IMR-90 (cell line): ENCODE results near the gene SRGAP3. TPM values are rescaled to one million over a fixed set of nuclear protein-coding genes. Genes with fewer than 3 reads are reported as not detected.

Experiments used
- ATAC-seq: fragments of 200-7000 bp; cut with Tn5 transposase; 2 replicates; pipeline ENCODE4 v1.9.1; 2020; ENCODE audit warnings: low read depth, mild to moderate bottlenecking, moderate library complexity
- BruUV-seq: library from RNA; stranded (reverse); fragments of 400-500 nt; replicated peaks from 2 replicates; lab custom pipeline; 2021; lab: Mats Ljungman, UMichigan
- CTCF ChIA-PET: fragments of 300-600 bp; formaldehyde crosslinking; extraction: SDS; loops from one replicate; lab custom pipeline; 2021; ENCODE audit warnings: antibody characterized with exemption; lab: Yijun Ruan, JAX
- POLR2A ChIA-PET: fragments of 300-600 bp; sonication (Branson Sonifier 250); formaldehyde crosslinking; loops from one replicate; lab custom pipeline; 2022; ENCODE audit warnings: antibody characterized with exemption; ENCODE audit not compliant: unreplicated experiment; lab: Charles Lee
- DNase-seq: peaks from one replicate; pipeline ENCODE4 v3.0.0; 2013
- H2AFZ ChIP-seq: replicated peaks from 2 replicates; pipeline ENCODE3; 2013; ENCODE audit warnings: low read length, mild to moderate bottlenecking; ENCODE audit not compliant: poor library complexity
- H2AK5ac ChIP-seq: 2 replicates; pipeline ENCODE4 v1.6.1; 2013; ENCODE audit warnings: low read depth, low read length, inconsistent platforms
- H2AK9ac ChIP-seq: replicated peaks from 2 replicates; pipeline ENCODE3; 2013; ENCODE audit warnings: mild to moderate bottlenecking, low read depth, low read length, moderate library complexity; ENCODE audit not compliant: poor library complexity
- H2BK120ac ChIP-seq: 2 replicates; pipeline ENCODE4 v1.6.1; 2013; ENCODE audit warnings: low read depth, low read length, inconsistent platforms
- H2BK15ac ChIP-seq: 3 replicates; pipeline ENCODE4 v1.6.1; 2013; ENCODE audit warnings: low read depth, low read length, inconsistent platforms
- H2BK20ac ChIP-seq: 2 replicates; pipeline ENCODE4 v1.6.1; 2013; ENCODE audit warnings: low read depth, mild to moderate bottlenecking, inconsistent platforms, low read length, moderate library complexity
- H2BK5ac ChIP-seq: 2 replicates; pipeline ENCODE4 v1.6.1; 2013; ENCODE audit warnings: mild to moderate bottlenecking, low read depth, low read length, inconsistent platforms; ENCODE audit not compliant: poor library complexity, severe bottlenecking
- H3K14ac ChIP-seq: replicated peaks from 2 replicates; pipeline ENCODE4 v1.6.1; 2013; ENCODE audit warnings: low read depth, low read length, inconsistent platforms
- H3K18ac ChIP-seq: 2 replicates; pipeline ENCODE4 v1.6.1; 2013; ENCODE audit warnings: low read depth, low read length, control low read depth
- H3K23ac ChIP-seq: 2 replicates; pipeline ENCODE4 v1.6.1; 2013; ENCODE audit warnings: low read depth, low read length, inconsistent platforms
- H3K27ac ChIP-seq: 2 replicates; pipeline ENCODE4 v1.5.1; 2013; ENCODE audit warnings: mild to moderate bottlenecking, control low read depth, low read length; ENCODE audit not compliant: insufficient read depth
- H3K27me3 ChIP-seq: 2 replicates; pipeline ENCODE4 v1.6.1; 2013; ENCODE audit warnings: low read length; ENCODE audit not compliant: control insufficient read depth, insufficient read depth
- H3K36me3 ChIP-seq: 2 replicates; pipeline ENCODE4 v1.6.1; 2013; ENCODE audit warnings: low read length, mixed read lengths; ENCODE audit not compliant: control insufficient read depth, insufficient read depth
- H3K4ac ChIP-seq: 2 replicates; pipeline ENCODE4 v1.6.1; 2013; ENCODE audit warnings: low read depth, low read length, inconsistent platforms
- H3K4me1 ChIP-seq: 2 replicates; pipeline ENCODE4 v1.6.1; 2013; ENCODE audit warnings: low read length, mixed read lengths; ENCODE audit not compliant: control insufficient read depth, insufficient read depth
- H3K4me2 ChIP-seq: 2 replicates; pipeline ENCODE4 v1.6.1; 2013; ENCODE audit warnings: low read depth, mild to moderate bottlenecking, control low read depth, low read length, moderate library complexity
- H3K4me3 ChIP-seq: 2 replicates; pipeline ENCODE4 v1.5.1; 2013; ENCODE audit warnings: low read depth, mild to moderate bottlenecking, control low read depth, low read length, moderate library complexity; ENCODE audit not compliant: insufficient read depth
- H3K56ac ChIP-seq: 2 replicates; pipeline ENCODE4 v1.6.1; 2013; ENCODE audit warnings: low read length, inconsistent platforms; ENCODE audit not compliant: insufficient read depth; ENCODE audit errors: extremely low read depth
- H3K79me1 ChIP-seq, 2 experiments: 2 replicates each; pipeline ENCODE4 v1.6.1; 2013; ENCODE audit warnings: low read length in 2 of 2, inconsistent platforms in 1 of 2, low read depth in 1 of 2
- H3K9ac ChIP-seq: 2 replicates; pipeline ENCODE4 v1.6.1; 2013; ENCODE audit warnings: low read depth, low read length, control low read depth
- H3K9me1 ChIP-seq: 2 replicates; pipeline ENCODE4 v1.6.1; 2013; ENCODE audit warnings: low read length, inconsistent platforms; ENCODE audit not compliant: insufficient read depth
- H3K9me3 ChIP-seq: 2 replicates; pipeline ENCODE4 v1.6.1; 2013; ENCODE audit warnings: low read length; ENCODE audit not compliant: control insufficient read depth, insufficient read depth
- H4K20me1 ChIP-seq: 2 replicates; pipeline ENCODE4 v1.6.1; 2013; ENCODE audit warnings: low read length, inconsistent platforms; ENCODE audit not compliant: insufficient read depth
- H4K5ac ChIP-seq: 2 replicates; pipeline ENCODE4 v1.6.1; 2013; ENCODE audit warnings: mild to moderate bottlenecking, low read depth, low read length, control low read depth
- H4K8ac ChIP-seq, 2 experiments: 2 replicates each; pipeline ENCODE4 v1.6.1; 2013; ENCODE audit warnings: low read depth in 2 of 2, low read length in 2 of 2, control low read depth in 1 of 2, inconsistent platforms in 1 of 2
- H4K91ac ChIP-seq: 2 replicates; pipeline ENCODE4 v1.6.1; 2013; ENCODE audit warnings: low read depth, low read length, inconsistent platforms; ENCODE audit not compliant: insufficient read depth
- CHD1 ChIP-seq: IDR thresholded peaks from 2 replicates; pipeline ENCODE4 v1.6.1; 2012; ENCODE audit warnings: low read depth, low read length, improper control_type of control experiment
- WGBS, 2 experiments: methylation state at CpG; one replicate each; pipeline versions ENCODE4 v1.1.5 to v1.1.7; 2013; ENCODE audit warnings: missing lambda C conversion rate in 2 of 2; ENCODE audit not compliant: insufficient read length in 1 of 2; ENCODE audit errors: extremely low coverage in 2 of 2; 5-methylcytosine and 5-hydroxymethylcytosine counted together
- dilution Hi-C: fragments of 300-500 bp; cut with HindIII; formaldehyde crosslinking; loops from one replicate; pipeline ENCODE4 v1.14.3; 2018; ENCODE audit warnings: low sequenced_read_pairs; ENCODE audit not compliant: unreplicated experiment
- in situ Hi-C: fragments of 300-500 bp; cut with MboI; formaldehyde crosslinking; loops from 3 replicates; pipeline ENCODE4 v1.14.3; 2019; ENCODE audit warnings: low sequenced_read_pairs, inconsistent platforms, mixed read lengths
- intact Hi-C: fragments of 100-400 bp; cut with micrococcal nuclease; formaldehyde crosslinking; loops from 2 replicates; pipeline ENCODE4 v1.10.0; 2022
- polyA plus RNA-seq, 3 experiments: library from polyadenylated mRNA; depleted of rRNA; stranded (reverse); fragments of >200 nt; gene quantifications; 2 replicates each; pipeline ENCODE4 v1.2.3, GENCODE V29; 2012; ENCODE audit warnings: low replicate concordance in 1 of 3
- total RNA-seq: library from RNA; depleted of rRNA; stranded (reverse); fragments of >200 nt; gene quantifications from 2 replicates; pipeline ENCODE4 v1.2.3, GENCODE V29; 2012

SRGAP3 gene
- total and polyA plus RNA-seq, 2 of the 4 experiments (the other 2 are of a cell fraction) = 0.68 to 1.4 TPM

- DNase-seq (no peak), ATAC-seq (no peak)
- Histone ChIP-seq H4K91ac (no peak overlapping the region), H3K79me1 (no peaks in the 10 kb centered on the region), H3K27me3 (no peaks in the 10 kb centered on the region), H4K8ac (no peak overlapping the region), H2BK15ac (no peak overlapping the region), H2AK5ac (no peak overlapping the region), H4K20me1 (no peaks in the 10 kb centered on the region), H2AFZ (no peak overlapping the region), H3K9me1 (no peaks in the 10 kb centered on the region), H3K9ac (no peak overlapping the region), H3K18ac (no peak overlapping the region), H4K5ac (no peak overlapping the region), H2BK5ac (no peak overlapping the region), H3K4me2 (no peak overlapping the region), H3K27ac (no peak overlapping the region), H3K56ac (no peak overlapping the region), H2AK9ac (no peak overlapping the region), H3K14ac (no peak overlapping the region), H3K4me1 (no peaks in the 10 kb centered on the region), H3K4me3 (no peak overlapping the region), H3K4ac (no peak overlapping the region), H2BK120ac (no peak overlapping the region), H3K36me3 (no peaks in the 10 kb centered on the region), H2BK20ac (no peak overlapping the region), H3K23ac (no peak overlapping the region), H3K9me3 (no peaks in the 10 kb centered on the region)
- WGBS, 2 experiments = 70% methylated on average over 2 of the region's 4 CpGs; no CpG with 5 or more reads in 1 of the 2 experiments
- no TSS peak for BruUV-seq
- in situ Hi-C loops (no loop called here), dilution Hi-C loops (no loop called here), intact Hi-C loops (no loop called here)
- ChIA-PET CTCF (no interaction called here), POLR2A (no interaction called here)
- no peak for TF ChIP-seq CHD1
Observed at GRCh38 chr3:9255976-9256375, 6.5 kb upstream of the SRGAP3 start.
